Retinal pigment epithelial cell (primary cell): ENCODE results near the gene NR6A1.

Experiments used
- DNase-seq: peaks from one replicate; pipeline ENCODE4 v3.0.0-alpha.2; 2010; ENCODE audit warnings: low read depth
- H3K4me3 ChIP-seq: 2 replicates; pipeline ENCODE4 v1.5.1; 2011; ENCODE audit warnings: mild to moderate bottlenecking, low read length, control low read depth, moderate library complexity
- TF ChIP-seq, protein P1 (sequence below): conservative IDR thresholded peaks from 2 replicates; pipeline ENCODE4 v1.5.1; 2011; ENCODE audit warnings: low read depth, low read length, control low read depth, inconsistent platforms

Gene NR6A1

DNA sequence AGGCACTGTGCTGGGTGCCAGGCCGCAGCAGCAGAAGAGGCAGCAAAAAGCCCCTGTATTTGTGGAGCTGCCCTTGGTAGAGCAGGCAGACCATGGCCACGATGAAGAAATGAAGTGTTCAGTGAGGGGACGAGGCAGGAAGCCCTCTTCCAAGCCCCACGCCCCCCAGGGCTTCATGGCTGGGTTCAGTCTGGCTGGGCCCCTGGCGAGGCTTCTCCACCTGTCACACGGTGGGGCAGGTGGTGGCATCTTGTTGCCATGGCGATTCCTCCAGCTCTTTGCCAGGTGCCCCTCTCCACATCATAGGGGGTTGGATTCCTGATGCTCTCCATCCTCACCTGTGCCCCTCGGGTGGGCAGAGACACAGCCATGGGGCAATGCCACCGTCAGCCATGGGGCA lies 299.4 kb downstream of the NR6A1 start:
- TF ChIP-seq, protein P1, sequence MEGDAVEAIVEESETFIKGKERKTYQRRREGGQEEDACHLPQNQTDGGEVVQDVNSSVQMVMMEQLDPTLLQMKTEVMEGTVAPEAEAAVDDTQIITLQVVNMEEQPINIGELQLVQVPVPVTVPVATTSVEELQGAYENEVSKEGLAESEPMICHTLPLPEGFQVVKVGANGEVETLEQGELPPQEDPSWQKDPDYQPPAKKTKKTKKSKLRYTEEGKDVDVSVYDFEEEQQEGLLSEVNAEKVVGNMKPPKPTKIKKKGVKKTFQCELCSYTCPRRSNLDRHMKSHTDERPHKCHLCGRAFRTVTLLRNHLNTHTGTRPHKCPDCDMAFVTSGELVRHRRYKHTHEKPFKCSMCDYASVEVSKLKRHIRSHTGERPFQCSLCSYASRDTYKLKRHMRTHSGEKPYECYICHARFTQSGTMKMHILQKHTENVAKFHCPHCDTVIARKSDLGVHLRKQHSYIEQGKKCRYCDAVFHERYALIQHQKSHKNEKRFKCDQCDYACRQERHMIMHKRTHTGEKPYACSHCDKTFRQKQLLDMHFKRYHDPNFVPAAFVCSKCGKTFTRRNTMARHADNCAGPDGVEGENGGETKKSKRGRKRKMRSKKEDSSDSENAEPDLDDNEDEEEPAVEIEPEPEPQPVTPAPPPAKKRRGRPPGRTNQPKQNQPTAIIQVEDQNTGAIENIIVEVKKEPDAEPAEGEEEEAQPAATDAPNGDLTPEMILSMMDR, result no peak

DNA sequence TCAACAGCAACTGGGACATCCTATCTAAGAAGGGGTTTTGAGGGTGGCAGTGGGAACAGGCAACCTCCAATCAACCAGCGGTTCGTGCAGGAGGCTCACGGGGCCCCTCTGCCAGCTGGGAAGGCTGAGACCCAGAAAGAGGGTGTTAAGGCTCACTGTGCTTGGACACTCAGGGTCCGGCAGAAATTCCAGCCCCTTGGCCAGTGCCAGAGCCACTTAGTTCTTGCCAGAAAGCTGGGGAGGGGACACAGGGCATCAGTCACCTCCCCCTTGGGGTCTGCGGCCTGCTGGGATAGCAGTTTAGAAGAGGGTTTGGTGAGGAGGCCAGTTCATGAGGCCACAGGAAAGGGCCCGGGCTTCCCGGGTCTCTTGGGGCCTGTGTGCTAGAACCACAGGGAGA lies 300.4 kb downstream of the NR6A1 start:
- DNase-seq, result no peak
- no peak overlapping the region for H3K4me3 ChIP-seq
- TF ChIP-seq, protein P1, result no peak

More for the DNA sequence above, 299.4 kb downstream of the NR6A1 start:
- no peak for DNase-seq
- H3K4me3 ChIP-seq, result no peak overlapping the region

DNA sequence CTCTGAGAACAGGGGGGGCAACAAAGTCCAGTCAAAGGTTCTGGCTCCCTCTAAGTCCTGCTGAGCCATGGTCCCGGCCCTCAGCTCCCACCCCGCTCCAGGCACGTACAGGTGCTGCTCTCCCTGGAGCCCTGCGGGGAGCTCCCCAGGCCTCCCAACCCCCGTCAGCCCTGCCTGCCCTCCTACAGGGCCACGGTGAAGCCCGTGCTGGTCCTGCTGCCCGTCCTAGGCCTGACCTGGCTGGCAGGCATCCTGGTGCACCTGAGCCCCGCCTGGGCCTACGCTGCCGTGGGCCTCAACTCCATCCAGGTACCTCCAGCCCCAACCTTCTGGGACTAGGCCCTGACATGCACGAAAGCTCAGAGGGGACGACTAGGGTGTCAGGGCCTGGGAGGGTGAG lies 300.8 kb downstream of the NR6A1 start:
- no peak for DNase-seq
- TF ChIP-seq, protein P1, result no peak
- no peak overlapping the region for H3K4me3 ChIP-seq

DNA sequence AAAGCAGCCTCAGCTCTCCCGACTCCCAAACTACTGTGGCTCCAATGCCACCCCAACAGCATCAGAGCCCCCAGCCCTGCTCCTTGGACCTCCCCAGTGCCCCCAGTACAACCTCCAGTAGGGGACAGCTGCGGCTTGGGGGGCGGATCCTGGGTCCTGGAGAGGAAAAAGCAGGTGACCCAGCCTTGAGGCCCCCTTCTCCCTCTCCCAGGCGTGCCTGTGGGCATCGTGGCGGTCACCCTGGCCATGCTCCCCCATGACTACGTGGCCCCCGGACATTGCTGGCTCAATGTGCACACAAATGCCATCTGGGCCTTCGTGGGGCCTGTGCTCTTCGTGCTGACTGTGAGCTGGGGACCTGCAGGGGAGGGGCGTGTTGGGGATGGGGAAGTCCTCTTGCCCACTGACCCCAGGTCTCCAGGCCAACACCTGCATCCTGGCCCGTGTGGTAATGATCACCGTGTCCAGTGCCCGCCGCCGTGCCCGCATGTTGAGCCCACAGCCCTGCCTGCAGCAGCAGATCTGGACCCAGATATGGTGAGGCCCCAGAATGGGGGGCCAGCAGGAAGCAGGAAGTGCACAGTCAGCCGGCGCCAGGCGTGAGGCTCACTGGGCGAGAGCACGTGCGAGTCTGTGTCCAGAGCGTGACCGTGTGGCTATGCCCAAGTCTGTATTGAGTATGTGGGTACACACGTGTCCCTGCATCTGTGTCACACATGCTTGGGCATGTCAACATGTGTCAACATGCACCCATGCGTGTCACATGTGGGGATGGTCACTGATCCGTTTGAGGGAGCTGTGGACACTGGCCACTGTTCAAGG lies 301.9 kb downstream of the NR6A1 start:
- DNase-seq, result no peak
- H3K4me3 ChIP-seq, result no peak overlapping the region
- TF ChIP-seq, protein P1, result no peak

DNA sequence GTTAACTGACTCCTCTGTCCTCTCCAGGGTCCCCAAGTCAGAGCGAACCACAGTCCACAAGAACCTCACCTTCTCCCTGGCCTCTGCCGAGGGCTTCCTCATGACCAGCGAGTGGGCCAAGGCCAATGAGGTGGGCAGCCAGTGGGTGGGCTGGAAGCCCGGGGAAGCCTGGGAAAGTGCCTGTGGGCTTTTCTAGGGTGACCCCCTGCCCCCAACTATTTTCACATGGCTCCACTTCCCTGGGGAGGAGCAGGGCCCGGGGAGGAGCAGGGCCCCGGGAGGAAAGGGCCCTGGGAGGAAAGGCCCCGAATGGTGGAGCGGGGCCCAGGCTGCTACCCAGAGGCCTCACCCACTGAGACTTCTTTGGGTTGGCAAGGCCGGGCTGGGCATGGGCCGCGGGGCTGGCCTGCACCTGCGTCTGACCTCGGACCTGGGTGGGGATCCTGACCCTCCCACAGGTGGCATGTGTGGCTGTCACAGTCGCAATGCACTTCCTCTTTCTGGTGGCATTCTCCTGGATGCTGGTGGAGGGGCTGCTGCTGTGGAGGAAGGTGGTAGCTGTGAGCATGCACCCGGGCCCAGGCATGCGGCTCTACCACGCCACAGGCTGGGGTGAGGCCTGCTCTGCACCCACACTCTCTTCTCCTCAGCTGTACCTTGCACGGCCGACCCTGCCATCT lies 302.9 kb downstream of the NR6A1 start:
- no peak for DNase-seq
- H3K4me3 ChIP-seq, result no peak overlapping the region
- TF ChIP-seq, protein P1, result no peak

DNA sequence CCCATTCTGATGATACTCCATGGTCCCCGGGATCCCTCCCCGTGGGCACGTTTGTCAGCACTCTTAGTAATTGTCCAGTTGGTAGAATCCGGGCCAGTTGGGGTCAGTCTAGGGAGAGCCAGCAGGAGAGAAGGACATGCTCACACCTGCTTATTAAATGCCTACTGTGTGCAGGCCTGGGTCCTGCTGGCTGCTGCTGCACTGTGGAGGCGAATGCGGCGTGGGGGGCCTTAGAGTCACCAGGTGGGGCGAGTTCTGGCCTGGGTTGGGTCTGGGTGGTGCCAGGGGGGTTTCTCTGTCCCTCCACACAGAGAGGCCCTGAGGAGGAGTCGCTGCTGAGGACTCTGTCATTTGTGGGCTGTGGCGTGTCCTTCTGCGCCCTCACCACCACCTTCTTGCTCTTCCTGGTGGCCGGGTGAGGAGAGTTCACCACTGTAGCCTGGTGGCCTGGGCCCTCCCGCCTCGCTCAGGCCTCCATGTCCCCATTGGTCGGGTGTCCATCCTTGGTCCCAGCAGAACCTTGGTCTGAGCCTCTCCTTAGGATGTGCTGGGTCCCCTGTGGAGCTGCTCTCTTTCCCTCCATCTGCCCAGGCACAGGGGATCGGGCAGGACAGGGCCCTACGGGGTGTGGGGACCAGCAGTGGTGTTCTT lies 303.6 kb downstream of the NR6A1 start:
- no peak for DNase-seq
- no peak overlapping the region for H3K4me3 ChIP-seq
- TF ChIP-seq, protein P1, result no peak
